OCI-LY3 (cell line): Measurements from ENCODE around the gene BST1.

Experiments used
- EZH2phosphoT487 ChIP-seq: fragments of 200-600 bp; shearing (Covaris generic); IDR thresholded peaks from 2 replicates; pipeline ENCODE4 v1.6.1; 2018; ENCODE audit warnings: antibody characterized with exemption, mixed run types, low read depth
- TF ChIP-seq, protein P1 (sequence below): fragments of 200-600, 300-600 bp; sonication (generic); IDR thresholded peaks from 2 replicates; pipeline ENCODE4 v1.5.1; 2014; ENCODE audit warnings: antibody characterized with exemption, low read length, low read depth

DNA sequence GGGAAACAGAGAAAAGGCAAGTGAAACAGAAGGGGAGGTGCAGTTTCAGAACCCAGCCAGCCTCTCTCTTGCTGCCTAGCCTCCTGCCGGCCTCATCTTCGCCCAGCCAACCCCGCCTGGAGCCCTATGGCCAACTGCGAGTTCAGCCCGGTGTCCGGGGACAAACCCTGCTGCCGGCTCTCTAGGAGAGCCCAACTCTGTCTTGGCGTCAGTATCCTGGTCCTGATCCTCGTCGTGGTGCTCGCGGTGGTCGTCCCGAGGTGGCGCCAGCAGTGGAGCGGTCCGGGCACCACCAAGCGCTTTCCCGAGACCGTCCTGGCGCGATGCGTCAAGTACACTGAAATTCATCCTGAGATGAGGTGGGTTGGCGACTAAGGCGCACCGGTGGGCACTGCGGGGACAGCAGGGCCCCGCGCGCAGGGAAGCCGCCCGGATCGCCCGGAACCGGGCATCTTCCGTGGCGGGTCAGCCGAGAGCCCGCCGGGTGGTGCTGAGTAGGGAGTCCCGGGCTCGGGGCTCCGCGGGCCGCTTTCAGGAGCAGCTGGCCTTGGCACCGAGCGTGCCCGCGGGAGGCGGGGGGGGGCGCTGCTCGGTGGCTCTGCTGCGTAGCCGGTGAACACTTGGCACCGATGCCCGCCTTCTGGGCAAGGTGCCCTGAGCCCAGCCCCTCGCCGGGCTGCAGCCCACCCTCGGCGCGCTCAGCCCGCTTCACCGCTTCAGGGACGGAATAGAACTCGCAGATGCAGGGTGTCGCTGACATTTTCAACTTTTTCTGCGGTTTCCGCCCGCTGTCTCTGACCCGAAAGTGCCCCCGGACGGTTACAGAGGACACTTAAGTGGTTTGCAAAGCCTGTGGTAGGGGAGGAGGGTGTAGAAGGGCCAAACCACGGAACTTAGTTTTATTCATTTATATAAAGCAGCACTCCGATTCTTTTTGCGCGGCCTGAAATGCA, 75.7 kb downstream of the BST1 start, which contains the start of gene CD38:
- TF ChIP-seq, protein P1, sequence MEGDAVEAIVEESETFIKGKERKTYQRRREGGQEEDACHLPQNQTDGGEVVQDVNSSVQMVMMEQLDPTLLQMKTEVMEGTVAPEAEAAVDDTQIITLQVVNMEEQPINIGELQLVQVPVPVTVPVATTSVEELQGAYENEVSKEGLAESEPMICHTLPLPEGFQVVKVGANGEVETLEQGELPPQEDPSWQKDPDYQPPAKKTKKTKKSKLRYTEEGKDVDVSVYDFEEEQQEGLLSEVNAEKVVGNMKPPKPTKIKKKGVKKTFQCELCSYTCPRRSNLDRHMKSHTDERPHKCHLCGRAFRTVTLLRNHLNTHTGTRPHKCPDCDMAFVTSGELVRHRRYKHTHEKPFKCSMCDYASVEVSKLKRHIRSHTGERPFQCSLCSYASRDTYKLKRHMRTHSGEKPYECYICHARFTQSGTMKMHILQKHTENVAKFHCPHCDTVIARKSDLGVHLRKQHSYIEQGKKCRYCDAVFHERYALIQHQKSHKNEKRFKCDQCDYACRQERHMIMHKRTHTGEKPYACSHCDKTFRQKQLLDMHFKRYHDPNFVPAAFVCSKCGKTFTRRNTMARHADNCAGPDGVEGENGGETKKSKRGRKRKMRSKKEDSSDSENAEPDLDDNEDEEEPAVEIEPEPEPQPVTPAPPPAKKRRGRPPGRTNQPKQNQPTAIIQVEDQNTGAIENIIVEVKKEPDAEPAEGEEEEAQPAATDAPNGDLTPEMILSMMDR, result 0 out of 2 replicates have a peak, but pooled peaks have one; percentile 12
- TF ChIP-seq EZH2phosphoT487, result no peak
